SH-SY5Y (cell line): ENCODE measurements around the gene ENOX1.

Source experiments
- GATA2 ChIP-seq: IDR thresholded peaks from 2 replicates; pipeline ENCODE4 v1.6.1; 2011; ENCODE audit warnings: mild to moderate bottlenecking, low read depth, low read length
- GATA3 ChIP-seq: IDR thresholded peaks from 2 replicates; pipeline ENCODE4 v1.6.1; 2011; ENCODE audit warnings: low read depth, mild to moderate bottlenecking, low read length, moderate library complexity

GRCh38 chr13:43776006-43776405 is 10.8 kb downstream of the ENOX1 start:
- TF ChIP-seq GATA2 (no peak), GATA3 (no peak)
